RPMI7951 (cell line): ENCODE data around the gene ADCY2. TPM values are rescaled to one million over a fixed set of nuclear protein-coding genes. Genes with fewer than 3 reads are reported as not detected.
A peak's percentile ranks its signal among the peaks of the same experiment; 100 is the strongest.

Experiments
- DNase-seq: peaks from one replicate; pipeline ENCODE4 v3.0.0-alpha.2; 2012; ENCODE audit warnings: low read depth
- total RNA-seq: library from RNA; depleted of rRNA; stranded (reverse); fragments of >200 nt; shearing (Covaris generic); gene quantifications from 2 replicates; pipeline ENCODE4 v1.2.3, GENCODE V29; 2014

ADCY2 gene
- total RNA-seq, 1 experiment from 2014 or later, result under 0.01 TPM

DNA sequence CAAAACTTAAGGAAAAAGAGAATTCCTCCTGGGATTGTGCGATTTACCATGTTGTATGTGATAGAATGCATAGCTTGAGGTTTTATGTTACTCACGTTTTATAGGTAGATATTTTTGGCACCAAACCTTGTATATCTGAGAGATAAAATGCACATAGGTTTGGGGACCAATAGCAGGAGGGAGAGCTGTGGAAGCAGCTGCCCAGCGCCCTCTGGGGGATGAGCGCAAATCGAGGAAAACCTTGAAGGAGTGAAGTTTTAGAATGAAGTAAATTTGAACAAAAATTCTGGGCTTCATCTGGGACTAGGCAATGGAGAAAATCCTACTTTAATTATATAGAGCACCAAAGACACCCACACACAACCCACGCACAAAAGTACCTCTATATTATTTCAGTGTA is 197.0 kb downstream of the ADCY2 start:
- no peak for DNase-seq

DNA sequence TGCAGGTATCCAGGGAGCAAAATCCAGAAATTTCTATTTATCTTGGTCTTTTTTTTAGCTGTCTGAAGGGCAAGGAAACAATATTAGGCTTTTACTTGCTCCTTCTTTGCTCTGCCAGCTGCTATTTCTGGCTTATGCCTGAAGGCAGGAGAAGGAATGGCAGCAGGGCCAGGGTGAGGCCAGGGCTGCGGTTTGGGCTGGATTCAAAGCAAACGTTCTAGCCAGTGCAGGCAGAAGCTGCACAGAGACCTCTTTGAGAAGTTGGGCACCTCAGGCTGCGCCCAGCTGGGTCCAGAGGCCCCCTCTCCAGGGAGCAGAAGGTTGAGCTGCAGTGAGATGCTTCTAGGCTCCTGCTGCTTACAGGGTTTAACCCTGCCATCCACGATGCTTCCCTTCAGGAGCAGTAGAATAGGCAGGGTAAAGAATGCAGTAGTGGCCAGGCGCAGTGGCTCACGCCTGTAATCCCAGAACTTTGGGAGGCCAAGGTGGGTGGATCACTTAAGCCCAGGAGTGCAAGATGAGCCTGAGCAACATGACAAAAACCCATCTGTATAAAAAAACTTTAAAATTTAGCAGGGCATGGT is 201.2 kb downstream of the ADCY2 start:
- peak; percentile 54 for DNase-seq

DNA sequence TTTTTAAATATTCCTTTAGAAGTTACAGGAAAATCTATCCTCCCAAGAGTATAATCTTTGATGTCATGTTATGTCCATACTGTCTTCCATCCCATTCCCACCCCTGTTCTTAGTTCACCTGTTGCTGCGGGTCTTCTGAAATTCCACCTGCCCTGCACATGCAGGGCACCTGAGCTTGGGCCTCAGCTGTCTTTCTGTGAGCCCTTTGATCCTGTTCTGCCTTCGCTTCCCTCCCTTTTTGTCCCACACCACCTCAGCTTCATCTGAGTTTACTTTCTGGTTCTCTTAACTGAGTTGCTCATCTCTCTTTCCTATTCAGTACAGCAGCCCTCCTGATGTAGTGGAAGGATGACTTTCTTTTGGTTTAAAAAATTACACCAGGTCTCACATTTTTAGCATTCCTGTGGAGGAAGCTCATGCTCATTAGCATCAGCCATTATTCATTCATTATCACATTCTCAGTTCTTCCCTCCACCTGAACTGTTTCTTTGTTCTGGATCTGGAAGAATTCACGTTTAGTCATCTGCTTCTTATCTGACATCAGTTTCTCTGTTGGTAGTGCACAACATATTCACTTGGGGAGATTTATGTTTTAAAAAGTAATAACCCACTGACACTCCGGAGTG is 211.0 kb downstream of the ADCY2 start:
- no peak for DNase-seq

DNA sequence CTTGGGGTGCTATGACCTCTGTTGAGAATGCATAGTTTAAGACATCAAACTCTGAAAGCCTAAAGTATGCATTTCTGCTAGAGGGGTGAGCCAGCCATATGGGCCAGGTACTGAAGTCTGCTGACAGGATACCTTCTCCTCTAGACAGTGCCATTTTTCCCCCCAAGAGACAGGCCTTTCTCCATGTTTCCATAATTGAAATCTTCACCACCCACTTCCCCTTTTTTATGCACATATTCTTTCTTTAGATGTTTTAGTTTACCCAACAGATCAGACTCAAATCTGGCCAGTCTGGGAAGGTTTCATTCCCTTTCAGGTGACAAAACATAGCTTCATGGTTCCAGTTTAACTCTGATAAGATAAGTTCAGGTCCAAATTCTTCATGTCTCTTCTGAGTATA is 212.8 kb downstream of the ADCY2 start:
- no peak for DNase-seq

DNA sequence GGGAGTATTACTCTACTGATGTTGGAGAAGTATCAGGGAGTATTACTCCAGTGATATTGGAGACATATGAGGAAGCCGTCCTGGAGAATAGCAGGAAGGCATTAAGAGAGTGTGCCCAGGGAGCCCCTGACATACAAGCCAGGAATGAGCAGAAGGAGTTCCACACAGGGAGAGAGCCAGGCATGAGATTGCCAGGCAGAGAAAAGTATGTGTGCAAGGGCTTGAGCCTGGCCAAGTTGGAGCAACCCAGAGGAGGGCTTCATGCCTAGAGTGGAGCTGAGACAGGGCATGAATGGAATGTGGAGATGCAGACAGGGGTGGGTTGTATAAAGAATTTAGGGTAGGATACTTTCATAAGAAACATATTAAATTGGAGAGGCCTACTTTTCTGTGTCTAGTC is 213.8 kb downstream of the ADCY2 start:
- no peak for DNase-seq

DNA sequence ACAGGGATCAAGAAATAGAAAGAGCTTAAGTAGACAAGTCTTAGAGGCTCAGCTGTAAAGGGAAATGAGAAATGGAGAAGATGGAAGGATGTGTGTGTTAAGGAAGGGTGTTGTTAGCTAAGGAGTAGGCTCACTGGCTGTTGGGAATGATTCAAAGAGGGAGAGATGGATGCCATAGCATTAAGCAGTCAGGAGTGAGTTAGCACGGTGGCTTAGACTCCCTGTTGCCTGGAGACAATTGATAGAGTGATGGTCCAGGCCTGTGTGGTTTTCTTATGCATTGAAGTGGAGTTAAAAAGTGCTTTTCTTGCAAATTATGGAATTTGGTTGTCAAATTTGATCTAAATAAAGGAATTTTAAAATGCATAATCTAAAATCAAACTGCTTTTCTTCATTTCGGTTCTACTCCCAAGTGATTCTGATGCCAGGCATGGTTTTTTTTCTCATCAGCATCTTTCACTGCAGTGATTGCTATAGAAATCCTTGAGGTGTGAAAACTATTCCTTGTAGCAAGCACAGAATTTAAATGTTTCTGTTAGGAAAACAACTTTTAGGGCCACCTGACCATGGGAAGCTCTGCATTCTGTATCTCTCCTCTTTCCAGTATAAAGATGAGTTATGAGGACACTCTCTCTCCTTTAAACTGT is 214.7 kb downstream of the ADCY2 start:
- DNase-seq, result no peak

DNA sequence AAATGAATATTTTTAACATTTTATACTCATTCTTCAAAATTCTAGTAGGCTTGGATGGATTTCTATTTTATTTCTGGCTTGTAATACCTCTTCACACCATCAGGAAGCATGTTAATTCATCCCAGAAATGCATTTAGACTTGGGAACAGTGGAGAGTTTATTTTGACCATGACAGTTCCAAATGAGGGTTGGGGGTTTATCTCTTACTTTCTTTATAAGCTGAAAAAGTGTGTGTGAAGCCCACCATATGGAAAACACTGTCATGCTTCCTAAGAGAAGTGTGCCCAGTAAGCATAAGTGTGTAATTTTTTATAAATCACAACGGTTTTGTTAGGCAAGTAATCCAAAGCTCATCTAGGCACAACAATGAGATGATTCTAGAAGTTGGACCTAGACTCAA is 215.6 kb downstream of the ADCY2 start:
- no peak for DNase-seq

DNA sequence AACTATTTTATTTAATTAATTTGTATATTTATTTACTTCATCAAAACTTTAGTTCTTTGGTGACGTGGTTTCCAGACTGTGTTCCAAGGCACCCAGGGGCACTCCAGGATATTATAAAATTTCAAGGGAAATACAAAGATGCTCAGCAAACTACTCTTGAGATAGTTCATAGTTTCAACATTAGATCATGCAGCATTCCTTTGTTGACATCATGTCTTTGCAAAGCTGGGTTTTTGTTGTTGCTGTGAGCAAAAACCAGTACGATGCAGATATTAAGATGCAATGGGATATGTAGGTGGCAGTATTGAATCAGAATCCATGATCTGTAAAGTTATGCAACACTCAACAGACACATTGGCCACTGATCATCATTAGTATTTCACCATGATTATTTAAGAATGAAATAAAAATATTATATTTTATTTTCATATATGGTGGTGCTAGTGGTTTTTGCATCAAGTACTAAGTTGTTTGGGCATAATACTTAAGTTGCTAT is 219.7 kb downstream of the ADCY2 start:
- no peak for DNase-seq

DNA sequence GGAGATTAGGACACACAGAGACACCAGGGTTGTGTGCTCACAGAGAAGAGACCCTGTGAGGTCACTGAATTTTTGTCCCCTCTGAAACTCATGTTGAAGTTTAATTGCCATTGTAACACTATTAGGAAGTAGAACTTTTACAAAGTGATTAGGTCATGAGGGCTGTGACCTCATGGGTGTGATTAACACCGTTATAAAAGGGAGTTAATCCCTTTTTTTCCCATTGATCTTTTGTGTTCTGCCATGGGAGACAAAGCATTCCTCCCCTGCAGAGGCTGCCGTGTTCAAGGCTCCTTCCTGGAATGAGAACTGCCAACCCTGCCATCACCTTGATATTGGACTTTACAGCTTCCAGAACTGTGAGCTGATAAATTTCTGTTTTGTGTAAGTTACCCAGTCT is 221.0 kb downstream of the ADCY2 start:
- no peak for DNase-seq

DNA sequence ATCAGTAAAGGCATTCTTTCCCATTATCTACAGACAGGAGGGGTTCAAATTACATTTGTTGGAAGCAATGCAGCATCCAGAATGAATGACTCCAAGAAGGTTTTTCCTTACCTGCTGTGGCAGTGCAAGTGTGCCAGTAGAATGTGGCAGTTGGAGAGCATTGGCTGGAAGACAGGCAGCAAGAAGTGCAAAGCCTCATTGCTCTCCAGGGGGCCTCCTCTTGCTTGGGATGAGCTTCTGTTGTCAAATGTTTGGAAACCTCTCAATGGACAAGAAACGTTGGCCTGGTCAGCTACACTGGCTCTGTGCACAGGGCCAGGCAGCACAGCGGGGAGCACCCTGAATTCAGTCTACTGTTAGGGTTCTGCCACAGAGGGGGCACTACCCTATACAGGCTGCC is 226.6 kb downstream of the ADCY2 start:
- no peak for DNase-seq

DNA sequence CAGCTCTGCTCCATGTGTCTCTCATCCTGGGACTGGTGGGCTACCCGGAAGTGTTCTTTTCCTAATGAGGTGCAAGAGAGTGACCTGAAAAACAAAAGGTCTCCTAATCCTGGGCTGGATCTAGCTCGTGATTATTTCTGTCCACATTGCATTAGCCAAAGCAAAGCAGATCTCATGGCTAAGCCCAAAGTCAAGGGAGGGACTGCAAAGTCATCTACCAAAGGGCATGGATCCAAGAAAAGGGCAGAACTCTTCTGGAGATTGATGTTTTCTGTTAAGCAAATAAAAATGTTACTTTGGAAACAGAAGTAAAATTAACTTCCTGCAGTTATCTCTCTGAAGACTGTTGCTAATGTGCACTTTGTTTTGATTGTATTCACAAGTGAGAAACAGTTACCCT is 229.8 kb downstream of the ADCY2 start:
- no peak for DNase-seq

DNA sequence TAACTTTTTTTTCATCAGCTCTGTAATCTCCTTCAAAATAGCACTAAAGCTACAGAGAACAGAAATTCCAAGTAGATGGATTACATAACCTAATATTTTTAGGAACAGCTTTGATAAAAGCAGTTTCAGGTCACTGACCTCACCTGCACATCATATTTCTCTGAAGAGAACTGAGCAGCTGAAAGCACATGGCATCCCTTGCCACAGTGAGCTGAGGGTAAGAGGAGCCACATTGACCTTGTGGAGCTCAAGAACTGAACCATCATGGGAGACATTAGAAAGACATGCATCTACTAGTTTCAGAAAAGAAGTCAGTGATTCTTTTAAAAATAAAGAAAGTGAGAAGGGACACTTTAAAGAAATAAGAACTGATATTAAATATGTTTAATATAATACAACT is 232.3 kb downstream of the ADCY2 start:
- no peak for DNase-seq

DNA sequence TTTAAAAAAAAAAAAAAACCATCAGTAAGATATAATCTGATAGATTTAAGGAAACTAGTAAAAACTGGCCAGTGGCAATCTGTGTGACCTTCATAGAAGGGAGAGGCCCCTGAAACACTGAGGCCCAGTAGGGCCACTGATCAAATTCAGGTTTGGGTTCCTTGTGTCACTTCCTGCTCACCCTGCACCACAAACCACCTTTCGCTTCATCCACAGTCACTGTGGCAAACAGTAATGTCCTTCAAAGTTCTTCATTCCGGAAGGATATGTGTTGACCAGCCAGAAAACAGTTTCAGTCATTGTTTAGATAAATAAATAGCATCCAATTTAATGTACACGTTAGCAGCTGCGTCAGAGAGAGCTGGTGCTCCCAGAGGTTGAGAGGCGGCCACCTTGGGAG is 232.9 kb downstream of the ADCY2 start:
- no peak for DNase-seq

DNA sequence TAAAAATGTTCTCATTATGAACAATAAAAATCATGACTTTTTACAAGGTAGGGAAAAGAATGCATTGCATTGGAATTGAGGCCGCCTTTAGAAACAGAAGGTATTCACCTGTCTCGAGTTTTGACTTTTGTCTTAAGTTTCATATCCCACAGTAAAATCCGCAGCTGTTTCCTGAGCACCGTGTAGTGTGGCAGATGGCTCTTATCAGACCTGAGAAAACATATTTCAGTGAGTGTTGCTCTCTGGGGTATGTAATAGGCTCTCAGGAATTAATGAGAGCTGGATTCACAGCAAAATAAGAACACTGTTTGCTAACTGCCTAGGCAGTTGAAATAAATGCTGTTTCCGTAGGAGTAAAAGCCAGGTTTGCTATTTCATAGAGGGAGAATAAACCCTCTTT is 233.6 kb downstream of the ADCY2 start:
- no peak for DNase-seq

DNA sequence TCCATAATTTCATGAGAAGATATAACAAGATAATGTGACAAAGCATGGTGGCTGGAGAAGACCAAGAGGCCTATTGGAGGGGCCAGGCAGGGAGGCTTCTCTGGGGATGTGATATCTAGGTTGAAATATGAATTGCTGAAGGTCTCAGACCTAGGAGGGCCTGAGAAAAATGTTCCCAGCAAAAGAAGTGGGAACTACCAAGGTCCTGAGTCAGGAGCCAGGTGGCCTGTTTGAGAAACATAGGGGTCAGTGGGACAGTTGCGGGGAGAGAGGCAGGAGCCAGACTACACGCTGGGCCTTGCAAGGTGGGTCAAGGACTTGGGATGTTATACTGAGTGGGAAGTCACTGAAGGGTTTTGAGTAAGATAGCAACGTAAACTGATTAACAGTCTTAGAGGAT is 238.9 kb downstream of the ADCY2 start:
- DNase-seq, result no peak

DNA sequence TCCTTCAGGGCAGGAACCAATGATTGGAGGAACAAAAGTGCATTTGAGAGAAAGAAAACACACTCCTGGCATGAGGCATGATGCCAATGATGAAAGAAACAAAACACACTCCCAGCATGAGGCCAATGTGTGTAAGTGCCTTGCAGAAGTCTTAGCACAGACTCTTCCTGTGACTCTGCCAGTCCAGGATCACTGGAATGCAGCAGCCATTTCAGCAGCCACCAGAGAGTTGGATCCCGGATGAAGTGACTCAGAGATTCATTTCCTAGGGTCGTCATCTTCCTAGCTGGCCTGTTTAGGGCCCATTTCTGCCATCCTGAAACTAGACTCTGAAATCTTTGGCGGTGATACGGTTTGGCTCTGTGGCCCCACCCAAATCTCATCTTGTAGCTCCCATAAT is 242.5 kb downstream of the ADCY2 start:
- DNase-seq, result no peak

DNA sequence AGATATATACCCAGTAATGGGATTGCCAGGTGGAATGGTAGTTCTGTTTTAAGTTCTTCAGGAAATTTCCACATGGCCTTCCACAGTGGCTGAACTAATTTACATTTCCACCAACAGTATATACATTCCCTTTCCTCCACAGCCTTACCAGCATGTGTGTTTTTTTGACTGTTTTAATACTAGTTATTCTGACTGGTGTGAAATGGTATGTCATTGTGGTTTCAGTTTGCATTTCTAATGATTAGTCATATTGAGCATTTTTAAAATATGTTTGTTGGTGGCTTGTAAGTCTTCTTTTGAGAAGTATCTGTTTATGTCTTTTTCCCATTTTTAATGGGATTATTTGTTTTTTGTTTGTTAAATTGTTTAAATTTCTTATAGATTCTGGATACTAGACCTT is 246.1 kb downstream of the ADCY2 start:
- DNase-seq, result no peak

DNA sequence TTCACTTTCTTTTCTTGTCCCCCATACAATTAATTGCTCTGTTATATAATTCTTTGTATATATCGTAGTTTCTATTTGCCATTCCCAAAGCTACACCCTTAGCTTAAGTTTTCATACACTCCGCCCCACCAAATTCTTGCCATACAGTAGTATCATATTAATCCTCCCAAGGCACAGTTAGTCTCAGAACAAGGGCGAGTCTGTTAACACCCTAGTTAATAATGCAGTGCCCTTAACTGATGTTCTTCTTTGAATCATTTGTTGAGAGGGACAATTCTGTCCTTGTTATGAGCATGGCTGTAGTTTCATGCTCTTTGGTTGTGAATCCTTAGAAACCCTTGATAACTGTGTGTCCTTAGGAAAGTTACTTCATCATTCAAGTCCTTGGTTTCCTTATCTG is 248.8 kb downstream of the ADCY2 start:
- peak; percentile 1 for DNase-seq

DNA sequence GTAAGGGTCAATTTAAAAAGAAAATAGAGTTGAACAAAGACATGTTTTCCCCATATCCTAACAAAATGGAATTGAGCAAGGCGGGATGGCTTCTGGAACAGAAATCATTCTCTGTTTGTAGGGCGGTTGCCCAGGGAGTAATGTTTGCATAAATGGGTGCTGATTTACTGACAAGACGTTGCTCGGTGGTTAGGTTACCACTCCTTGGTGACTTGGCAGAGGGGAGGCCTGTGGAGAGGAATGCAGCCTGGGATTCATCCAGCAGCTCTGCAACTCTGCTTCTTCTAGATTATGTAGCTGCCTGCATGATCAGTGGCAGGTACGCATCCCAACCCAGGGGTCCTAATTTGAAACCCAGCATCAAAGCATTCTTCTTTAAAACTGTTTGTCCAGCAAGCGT is 254.8 kb downstream of the ADCY2 start:
- DNase-seq, result no peak

DNA sequence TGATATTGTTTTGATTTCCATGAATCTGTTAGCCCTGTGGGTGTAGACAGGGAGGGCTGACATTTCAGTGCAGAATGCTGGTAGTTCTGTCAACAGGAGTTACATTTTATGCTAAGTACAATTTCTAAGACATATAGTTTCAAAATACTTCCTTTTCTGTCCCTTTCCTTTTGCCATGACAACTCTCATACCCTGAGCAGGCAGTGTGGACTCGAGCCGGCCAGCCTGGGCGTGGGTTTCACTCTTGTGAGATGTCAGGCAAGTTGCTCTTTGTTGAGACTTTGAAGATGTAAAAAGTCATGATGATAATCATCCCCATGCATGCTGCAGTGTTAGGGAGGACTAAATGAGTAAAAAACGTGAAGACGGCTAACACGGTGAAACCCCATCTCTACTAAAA is 257.1 kb downstream of the ADCY2 start:
- DNase-seq, result no peak

DNA sequence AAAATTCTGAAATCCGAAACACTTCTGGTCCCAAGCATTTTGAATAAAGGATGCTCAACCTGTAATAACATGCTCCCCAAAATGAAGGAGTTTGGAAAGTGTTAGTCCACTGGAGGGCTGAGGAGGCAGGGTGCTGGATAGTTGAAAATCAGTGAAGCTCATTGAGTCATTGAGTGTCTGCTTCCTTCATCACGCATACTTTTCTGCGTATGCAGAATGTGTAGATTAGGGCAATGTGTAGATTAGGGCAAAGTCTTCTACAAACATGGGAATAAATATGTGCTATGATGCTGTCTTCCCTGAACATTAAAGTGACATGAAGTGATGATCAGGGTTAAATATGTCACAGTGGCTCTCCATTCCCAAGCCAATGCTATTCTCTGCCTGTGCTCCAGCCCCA is 261.2 kb downstream of the ADCY2 start:
- DNase-seq, result no peak

DNA sequence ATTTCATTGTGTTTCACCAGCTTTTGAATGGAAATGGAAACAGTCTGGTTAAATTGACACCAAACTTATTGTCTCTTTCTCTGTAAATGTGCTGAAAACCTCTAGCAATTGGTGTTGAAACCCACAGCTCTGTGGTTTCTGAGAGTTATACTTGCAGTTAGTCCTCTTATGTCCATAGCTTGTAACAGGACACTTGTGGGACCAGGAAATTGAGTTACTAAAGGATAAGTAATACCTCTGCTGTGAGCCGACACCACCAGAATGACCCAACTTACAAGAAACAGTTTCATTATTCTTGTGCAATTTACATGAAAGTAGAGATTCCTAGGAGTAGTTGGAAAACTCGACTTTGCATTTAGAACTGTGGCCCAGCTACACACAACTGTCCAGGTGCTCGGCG is 263.5 kb downstream of the ADCY2 start:
- DNase-seq, result no peak

DNA sequence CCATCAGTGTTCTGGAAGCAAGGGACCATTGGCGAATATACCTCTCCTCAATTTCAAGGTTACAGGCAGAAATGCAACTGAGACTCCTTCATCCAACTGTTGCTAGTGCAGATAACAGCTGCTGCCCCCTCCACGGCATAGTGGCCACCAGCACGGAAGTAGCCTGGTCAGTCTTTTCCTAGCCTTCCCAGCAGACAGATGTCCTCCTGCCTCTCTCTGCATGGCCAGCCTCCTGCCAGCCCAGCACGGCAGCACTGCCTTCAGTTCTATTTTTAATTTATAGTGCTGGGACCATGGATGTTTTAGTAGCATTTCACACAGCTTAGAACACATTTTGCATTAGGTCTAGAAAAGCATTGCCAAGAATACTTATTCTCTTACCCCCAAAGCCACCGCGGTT is 266.4 kb downstream of the ADCY2 start:
- DNase-seq, result no peak

DNA sequence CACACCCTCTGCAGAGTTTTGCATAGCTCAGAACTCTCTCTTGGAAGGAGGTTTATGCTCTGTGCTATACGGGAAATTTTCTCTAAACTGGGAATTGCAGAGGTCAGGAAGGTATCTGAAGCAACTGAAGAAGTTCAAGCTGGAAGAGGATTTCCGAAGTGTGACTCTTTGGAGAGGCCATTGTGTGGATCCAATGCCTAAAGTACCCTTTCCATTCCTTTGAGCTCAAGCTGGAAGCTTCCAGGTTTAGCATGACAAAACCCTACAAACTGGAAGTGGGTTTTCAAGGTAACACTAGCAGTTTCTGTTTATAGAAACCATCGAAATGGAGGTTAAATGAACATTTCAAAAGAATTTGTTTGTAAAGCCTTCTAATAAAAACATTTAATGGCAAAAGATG is 267.9 kb downstream of the ADCY2 start:
- DNase-seq, result no peak
